ENCODE measurements around the gene ZNF773. TPM values are rescaled to one million over a fixed set of nuclear protein-coding genes. Genes with fewer than 3 reads are reported as not detected.
A peak's percentile ranks its signal among the peaks of the same experiment; 100 is the strongest.

Gene ZNF773
- total and polyA plus RNA-seq, 10 of the 15 experiments (the other 5 are each of a cell fraction or from before 2014, with no cell fraction given): 0.21 to 9.1 (median 6.7) TPM

GRCh38 chr19:57477191-57478008 lies 22.3 kb upstream of the ZNF773 start, which contains the start of gene ZNF772 (continued):
- TF ChIP-seq BCLAF1 (IDR thresholded peaks at IDR 0.05) (no peak), TBL1XR1 (IDR thresholded peaks at IDR 0.05; ENCODE audit: low read depth, low read length) (0 out of 2 replicates have a peak, but pooled peaks have one; percentile 45), EED (IDR thresholded peaks at IDR 0.05; ENCODE audit: low read depth) (peak; percentile 19; the same call in 1 of the 2 replicates), IKZF2 (IDR thresholded peaks at IDR 0.05) (peak; percentile 19 to 60; a peak in 2 of 4 replicates), REST (IDR thresholded peaks at IDR 0.05; ENCODE audit: low read depth, low read length) (no peak), ZNF384 (IDR thresholded peaks at IDR 0.05; ENCODE audit: borderline replicate concordance, low read depth, low read length) (no peak), TAF1 (IDR thresholded peaks at IDR 0.05; ENCODE audit: borderline replicate concordance, low read depth, low read length) (no peak), CBX5 (IDR thresholded peaks at IDR 0.05; ENCODE audit: low read depth) (no peak; the same call in 1 of the 2 replicates), SIN3A (IDR thresholded peaks at IDR 0.05; ENCODE audit: low read depth, low read length) (no peak), ATF2 (IDR thresholded peaks at IDR 0.05; ENCODE audit: low read length) (no peak), NFYB (IDR thresholded peaks at IDR 0.05; ENCODE audit: insufficient read depth, low read depth, low read length) (peak; percentile 76), HCFC1 (IDR thresholded peaks at IDR 0.05; ENCODE audit: low read length) (peak; percentile 90), IKZF1 (conservative IDR thresholded peaks at IDR 0.05) (peak; percentile 88), TCF3 (IDR thresholded peaks at IDR 0.05; ENCODE audit: borderline replicate concordance, insufficient read depth, low read depth, low read length) (no peak), NR2F1 (conservative IDR thresholded peaks at IDR 0.05) (no peak), E2F4 (IDR thresholded peaks at IDR 0.05; ENCODE audit: low read depth, low read length) (no peak), ZNF217 (IDR thresholded peaks at IDR 0.05) (no peak)
